Activated CD4-positive, alpha-beta T cell treated with anti-CD3 and anti-CD28 coated beads, Interleukin-2, Interleukin-6, amounts not matched to agents 100 ng/mL and 50 ng/mL, durations not matched to agents 16 hours and 8 hours (primary cell): ENCODE results near the gene AGBL4.
A peak's percentile ranks its signal among the peaks of the same experiment; 100 is the strongest.
"Not testable (repeated sequence)": the region's sequence is repeated elsewhere in the genome, so short reads cannot be mapped to it uniquely, and the experiment has no call there.

ENCODE experiments used
- DNase-seq: peaks from one replicate; pipeline ENCODE4 v3.0.0-alpha.2; 2020

AGBL4 gene

GRCh38 chr1:50023292-50024159 is at the start of gene AGBL4:
TSS of gene AGBL4 (minus strand) at chr1:50023954.
- peak; percentile 19 for DNase-seq

- DNase-seq: no peak
These were observed 43.1 kb upstream of the AGBL4 start for GRCh38 chr1:50066806-50067205.

- DNase-seq: no peak
These were observed 36.5 kb upstream of the AGBL4 start for GRCh38 chr1:50060279-50060678.

- no peak for DNase-seq
These were observed 25.0 kb upstream of the AGBL4 start for GRCh38 chr1:50048791-50049190.

- peak; percentile 13 for DNase-seq
These were observed 24.4 kb upstream of the AGBL4 start for GRCh38 chr1:50047916-50048694.

- DNase-seq: no peak
These were observed 14.6 kb upstream of the AGBL4 start for GRCh38 chr1:50038237-50038809.

- no peak for DNase-seq
These were observed 4.0 kb upstream of the AGBL4 start for GRCh38 chr1:50027794-50028193.

GRCh38 chr1:49995734-49996133 is 28.0 kb downstream of the AGBL4 start:
- no peak for DNase-seq

GRCh38 chr1:49971088-49971487 is 52.7 kb downstream of the AGBL4 start:
- no peak for DNase-seq

GRCh38 chr1:49951385-49951784 is 72.4 kb downstream of the AGBL4 start:
- no peak for DNase-seq

- DNase-seq: not testable (repeated sequence)
These were observed 108.5 kb downstream of the AGBL4 start for GRCh38 chr1:49915301-49915700.

GRCh38 chr1:49906365-49906764 is 117.4 kb downstream of the AGBL4 start:
- DNase-seq: no peak

- no peak for DNase-seq
These were observed 159.2 kb downstream of the AGBL4 start for GRCh38 chr1:49864581-49864980.

GRCh38 chr1:49854741-49855140 is 169.0 kb downstream of the AGBL4 start:
- DNase-seq: no peak

- DNase-seq: no peak
These were observed 181.2 kb downstream of the AGBL4 start for GRCh38 chr1:49842596-49842995.

- no peak for DNase-seq
These were observed 182.0 kb downstream of the AGBL4 start for GRCh38 chr1:49841767-49842166.

- no peak for DNase-seq
These were observed 199.5 kb downstream of the AGBL4 start for GRCh38 chr1:49824261-49824660.

- no peak for DNase-seq
These were observed 206.1 kb downstream of the AGBL4 start for GRCh38 chr1:49817681-49818080.

GRCh38 chr1:49787013-49787412 is 236.7 kb downstream of the AGBL4 start:
- not testable (repeated sequence) for DNase-seq

- no peak for DNase-seq
These were observed 258.7 kb downstream of the AGBL4 start for GRCh38 chr1:49765034-49765433.

- not testable (repeated sequence) for DNase-seq
These were observed 285.6 kb downstream of the AGBL4 start for GRCh38 chr1:49738118-49738517.

GRCh38 chr1:49728377-49728776 is 295.4 kb downstream of the AGBL4 start:
- no peak for DNase-seq

GRCh38 chr1:49723662-49724061 is 300.1 kb downstream of the AGBL4 start:
- DNase-seq: no peak
